ENCODE measurements around the gene ALDH1L1. TPM values are rescaled to one million over a fixed set of nuclear protein-coding genes. Genes with fewer than 3 reads are reported as not detected.

ALDH1L1 gene
- total RNA-seq, 1 donor from 2014 or later, result 11.1 TPM

GRCh38 chr3:126179825-126180476 is 435 bp downstream of the ALDH1L1 start:
- FAIRE-seq (no peak), DNase-seq (ENCODE audit: low read depth) (no peak)
- no peaks in the 10 kb centered on the region for H3K36me3 ChIP-seq (ENCODE audit: control insufficient read depth, insufficient read depth, low read length)
- H3K27me3 ChIP-seq (ENCODE audit: control insufficient read depth, insufficient read depth, low read length), result no peaks in the 10 kb centered on the region
- H3K4me3 ChIP-seq (ENCODE audit: low read depth, low read length), result peak overlapping the region; percentile 51
- TF ChIP-seq CTCF (IDR thresholded peaks at IDR 0.05; ENCODE audit: insufficient read depth, low read length, severe bottlenecking), result no peak

- no peak for TF ChIP-seq CTCF (IDR thresholded peaks at IDR 0.05; ENCODE audit: insufficient read depth, low read length, severe bottlenecking)
- FAIRE-seq (no peak), DNase-seq (ENCODE audit: low read depth) (peak; percentile 90)
- no peaks in the 10 kb centered on the region for H3K36me3 ChIP-seq (ENCODE audit: control insufficient read depth, insufficient read depth, low read length)
- H3K4me3 ChIP-seq (ENCODE audit: low read depth, low read length), result no peak overlapping the region
- H3K27me3 ChIP-seq (ENCODE audit: control insufficient read depth, insufficient read depth, low read length), result no peaks in the 10 kb centered on the region
These were observed 10.2 kb downstream of the ALDH1L1 start for GRCh38 chr3:126170073-126170777.

- H3K36me3 ChIP-seq (ENCODE audit: control insufficient read depth, insufficient read depth, low read length), result no peaks in the 10 kb centered on the region
- no peak overlapping the region for H3K4me3 ChIP-seq (ENCODE audit: low read depth, low read length)
- no peaks in the 10 kb centered on the region for H3K27me3 ChIP-seq (ENCODE audit: control insufficient read depth, insufficient read depth, low read length)
- DNase-seq (ENCODE audit: low read depth), result no peak
- no peak for TF ChIP-seq CTCF (IDR thresholded peaks at IDR 0.05; ENCODE audit: insufficient read depth, low read length, severe bottlenecking)
- FAIRE-seq, result no peak
These were observed 12.8 kb downstream of the ALDH1L1 start for GRCh38 chr3:126167566-126167965.

- TF ChIP-seq CTCF (IDR thresholded peaks at IDR 0.05; ENCODE audit: insufficient read depth, low read length, severe bottlenecking), result no peak
- FAIRE-seq (no peak), DNase-seq (ENCODE audit: low read depth) (peak; percentile 45)
- Histone ChIP-seq H3K4me3 (ENCODE audit: low read depth, low read length) (no peak overlapping the region), H3K27me3 (ENCODE audit: control insufficient read depth, insufficient read depth, low read length) (no peaks in the 10 kb centered on the region), H3K36me3 (ENCODE audit: control insufficient read depth, insufficient read depth, low read length) (no peaks in the 10 kb centered on the region)
These were observed 14.4 kb downstream of the ALDH1L1 start for GRCh38 chr3:126166009-126166408.

- DNase-seq (ENCODE audit: low read depth) (no peak), FAIRE-seq (no peak)
- TF ChIP-seq CTCF (IDR thresholded peaks at IDR 0.05; ENCODE audit: insufficient read depth, low read length, severe bottlenecking), result no peak
- Histone ChIP-seq H3K36me3 (ENCODE audit: control insufficient read depth, insufficient read depth, low read length) (no peaks in the 10 kb centered on the region), H3K27me3 (ENCODE audit: control insufficient read depth, insufficient read depth, low read length) (no peaks in the 10 kb centered on the region), H3K4me3 (ENCODE audit: low read depth, low read length) (no peak overlapping the region)
These were observed 19.1 kb downstream of the ALDH1L1 start for GRCh38 chr3:126161309-126161708.
